Measurements from ENCODE around the gene STX16. TPM values are rescaled to one million over a fixed set of nuclear protein-coding genes. Genes with fewer than 3 reads are reported as not detected.

The STX16 gene
- total RNA-seq, 1 experiment from 2014 or later = 21.4 TPM

DNA sequence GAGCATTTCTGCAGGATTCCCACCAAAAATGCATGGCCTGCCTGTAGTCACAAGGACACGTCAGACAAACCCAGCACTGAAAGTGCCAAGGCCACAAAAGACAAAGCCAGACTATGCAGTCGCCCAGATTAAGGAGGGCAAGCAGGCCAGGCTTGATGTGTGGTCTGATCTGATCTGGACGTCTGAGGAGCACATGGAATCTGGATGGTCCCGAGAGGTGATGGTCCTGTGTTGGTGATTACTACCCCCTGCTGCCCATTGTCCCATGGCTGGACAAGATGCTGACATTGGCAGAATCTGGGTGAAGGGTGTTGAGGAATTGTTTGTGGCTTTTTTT, 58.6 kb downstream of the STX16 start:
- no peak for DNase-seq (ENCODE audit: low read depth)

DNA sequence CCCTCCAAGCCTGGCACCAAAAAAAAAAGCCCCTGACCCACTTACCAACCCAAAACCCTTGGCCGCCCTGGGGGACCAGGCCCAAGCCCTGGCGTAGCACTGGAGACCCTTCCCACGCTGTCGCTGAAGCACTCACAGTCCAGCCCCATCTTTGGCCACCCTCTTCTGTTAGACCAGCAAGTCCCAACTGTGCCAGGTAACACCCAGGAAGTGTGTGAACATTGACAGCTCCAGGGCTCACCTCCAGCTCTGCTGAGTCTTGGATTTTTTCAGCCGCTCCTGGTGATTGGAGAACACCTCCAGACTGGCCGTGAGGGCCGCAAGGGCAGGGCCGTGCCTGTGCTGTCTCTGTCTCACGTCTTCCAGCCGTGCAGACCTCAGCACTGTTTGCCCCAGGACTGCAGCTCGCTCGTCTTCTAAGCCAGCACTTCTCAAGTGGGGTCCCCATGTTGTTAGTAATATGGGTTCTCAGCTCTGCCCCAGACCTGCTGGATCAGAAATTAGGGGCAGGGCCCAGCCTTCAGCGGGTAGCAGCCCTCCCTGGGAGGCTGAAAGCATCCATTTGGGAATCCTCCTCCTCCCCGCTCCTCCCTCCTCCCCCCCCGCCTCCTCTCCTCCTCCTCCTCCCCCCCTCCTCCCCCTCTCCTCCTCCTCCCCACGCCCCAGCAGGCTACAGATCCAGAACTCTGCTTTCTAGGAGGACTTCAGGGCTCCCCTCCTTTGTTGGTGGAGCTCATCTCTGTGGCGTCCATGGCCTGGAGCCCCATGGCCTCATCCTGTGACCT, 59.6 kb downstream of the STX16 start:
- no peak for DNase-seq (ENCODE audit: low read depth)

DNA sequence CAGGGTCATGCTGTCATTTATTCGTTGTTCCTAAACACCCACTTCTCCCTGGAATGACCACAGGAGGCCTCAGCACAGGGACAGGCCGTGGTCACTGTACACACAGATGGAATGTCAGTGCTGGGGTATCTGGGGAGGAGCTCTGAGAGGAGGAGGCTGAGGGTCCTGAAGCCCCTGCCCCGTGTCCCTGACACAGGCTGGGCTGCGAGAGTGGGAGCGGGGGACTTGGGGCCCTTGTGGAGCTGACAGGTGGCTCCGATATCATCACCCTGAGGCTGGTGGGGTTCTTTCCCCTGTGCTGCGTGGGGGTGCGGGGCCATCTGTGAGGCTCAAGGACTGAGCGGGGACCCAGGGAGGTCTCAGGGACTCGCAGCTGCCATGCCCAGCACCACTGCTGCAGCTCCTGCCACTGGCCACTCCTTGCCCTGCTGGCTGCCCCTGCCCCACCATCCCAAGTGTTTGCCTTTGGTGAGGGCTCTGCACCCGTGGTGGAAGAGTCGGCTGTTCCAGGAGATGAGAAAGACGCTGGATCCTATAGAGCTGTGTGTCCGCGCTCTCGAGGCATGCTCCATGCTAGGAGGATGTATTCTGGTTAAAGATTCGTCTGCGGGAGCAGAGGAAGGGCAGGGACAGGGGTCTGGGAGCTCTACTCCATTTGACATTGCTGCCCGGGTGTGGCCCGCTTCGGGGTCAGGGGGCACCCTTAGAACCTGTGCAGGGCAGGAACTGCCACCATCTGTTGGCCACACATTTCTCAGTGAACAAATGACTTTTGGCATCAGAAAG, 60.4 kb downstream of the STX16 start:
- no peak for DNase-seq (ENCODE audit: low read depth)

DNA sequence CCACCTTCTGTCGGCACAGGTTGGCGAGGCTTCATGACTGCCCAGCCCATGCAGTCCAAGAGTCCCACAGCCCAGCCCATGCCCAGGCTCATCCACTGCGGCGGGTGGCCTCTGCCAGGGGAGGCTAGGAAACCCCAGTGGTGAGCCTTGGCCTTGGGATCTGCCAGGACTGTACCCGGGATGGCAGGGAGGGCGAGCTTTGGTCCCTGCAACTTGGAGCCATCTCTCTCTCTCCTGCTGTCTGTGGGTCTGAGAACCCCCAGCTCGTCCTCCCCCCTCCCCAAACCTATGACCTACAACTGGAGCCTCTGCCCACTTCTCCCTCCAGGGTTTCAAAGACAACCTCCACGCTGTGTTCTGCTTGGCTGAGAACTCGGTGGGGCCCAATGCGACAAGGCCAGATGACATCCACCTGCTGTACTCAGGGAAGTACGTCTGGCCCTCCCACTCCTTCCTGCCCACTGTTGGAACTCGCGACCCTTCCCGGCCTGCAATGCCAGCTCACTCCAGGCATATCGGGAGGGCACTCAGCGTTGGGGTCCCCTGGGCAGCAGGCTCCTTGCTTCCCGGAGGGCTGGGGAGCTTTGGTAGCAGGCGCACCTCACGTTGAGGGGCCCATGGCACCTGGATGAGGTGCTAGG, 61.2 kb downstream of the STX16 start:
- DNase-seq (ENCODE audit: low read depth) = no peak

DNA sequence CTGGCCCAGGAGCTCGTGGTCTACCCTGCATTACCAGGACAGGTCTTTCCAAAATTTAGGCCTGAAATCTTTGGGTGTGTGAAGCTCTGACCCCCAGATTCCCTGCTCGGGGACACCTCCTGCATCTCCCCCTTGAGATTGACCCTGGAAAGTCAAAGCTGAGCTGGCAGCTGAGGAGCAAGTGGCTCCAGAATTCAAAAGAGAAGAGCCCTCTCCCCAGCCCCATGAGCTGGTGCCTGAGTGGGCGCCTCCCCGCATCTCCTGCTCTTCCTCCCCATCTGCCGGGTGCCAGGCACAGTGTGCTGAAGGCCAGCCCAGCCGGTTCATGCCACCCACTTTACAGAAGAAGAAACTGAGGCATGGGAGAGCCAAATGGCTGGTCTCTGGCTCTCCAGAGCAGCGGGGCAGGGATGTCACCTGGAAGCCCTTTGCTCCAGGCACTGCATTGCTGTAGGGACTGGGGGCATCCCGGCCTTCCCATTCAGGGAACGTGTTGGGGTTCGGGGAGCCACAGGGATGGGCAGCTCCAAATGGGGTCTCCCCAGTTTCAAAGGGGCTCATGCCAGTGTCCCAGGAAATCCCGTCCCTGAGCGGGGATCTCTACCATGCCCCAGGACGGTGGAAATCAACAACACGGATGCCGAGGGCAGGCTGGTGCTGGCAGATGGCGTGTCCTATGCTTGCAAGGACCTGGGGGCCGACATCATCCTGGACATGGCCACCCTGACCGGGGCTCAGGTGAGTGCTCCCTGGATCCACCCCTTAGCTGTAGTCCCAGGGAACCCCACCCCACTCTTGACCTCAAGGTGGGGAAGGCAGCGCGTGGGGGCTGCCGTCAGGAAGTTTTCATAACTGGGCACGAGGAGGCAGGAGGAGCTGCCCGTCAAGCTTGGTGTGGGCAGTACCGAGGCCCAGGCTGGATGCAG, 62.0 kb downstream of the STX16 start:
- DNase-seq (ENCODE audit: low read depth) = no peak

DNA sequence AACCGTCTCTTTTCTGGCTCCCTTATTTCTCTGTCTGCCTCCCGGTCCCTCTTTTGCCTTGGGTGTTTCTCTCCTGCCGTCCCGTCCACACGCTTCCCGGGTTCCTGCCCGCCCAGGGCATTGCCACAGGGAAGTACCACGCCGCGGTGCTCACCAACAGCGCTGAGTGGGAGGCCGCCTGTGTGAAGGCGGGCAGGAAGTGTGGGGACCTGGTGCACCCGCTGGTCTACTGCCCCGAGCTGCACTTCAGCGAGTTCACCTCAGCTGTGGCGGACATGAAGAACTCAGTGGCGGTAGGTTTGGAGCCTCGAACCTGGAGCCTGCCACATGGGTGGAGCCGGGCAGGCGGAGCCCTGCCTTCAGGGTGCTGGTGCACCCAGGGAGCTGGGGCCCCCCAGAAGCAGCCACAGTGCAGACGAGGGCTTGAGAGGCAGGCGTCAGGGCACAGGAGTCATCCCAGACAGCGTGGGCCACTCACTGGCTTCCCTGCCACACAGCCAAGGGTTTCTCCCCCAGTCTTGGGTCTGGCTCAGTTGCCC, 62.8 kb downstream of the STX16 start:
- no peak for DNase-seq (ENCODE audit: low read depth)

DNA sequence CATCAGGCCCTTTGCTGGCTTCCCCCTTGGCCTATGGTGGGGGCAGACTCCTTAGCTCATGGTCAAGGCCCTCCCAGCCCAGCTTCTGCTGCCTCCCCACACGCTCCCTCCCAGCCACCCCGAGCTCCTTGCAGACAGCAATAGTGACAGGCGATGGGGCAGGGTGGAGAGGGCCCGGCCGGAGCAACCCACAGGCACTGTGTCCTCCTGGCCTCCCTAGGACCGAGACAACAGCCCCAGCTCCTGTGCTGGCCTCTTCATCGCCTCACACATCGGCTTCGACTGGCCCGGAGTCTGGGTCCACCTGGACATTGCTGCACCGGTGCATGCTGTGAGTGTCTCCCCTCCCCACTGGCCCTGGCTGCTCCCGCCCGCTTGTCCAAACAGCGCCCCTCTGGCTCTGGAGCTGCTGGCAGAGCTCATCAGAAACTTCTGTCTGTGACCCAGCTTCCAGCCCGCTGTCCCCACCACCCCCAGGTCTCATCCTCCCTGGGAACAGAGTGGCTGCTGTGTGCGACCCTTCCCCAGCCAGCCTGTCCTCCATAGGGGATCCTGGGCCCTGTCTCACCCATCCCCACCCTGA, 63.3 kb downstream of the STX16 start:
- no peak for DNase-seq (ENCODE audit: low read depth)

DNA sequence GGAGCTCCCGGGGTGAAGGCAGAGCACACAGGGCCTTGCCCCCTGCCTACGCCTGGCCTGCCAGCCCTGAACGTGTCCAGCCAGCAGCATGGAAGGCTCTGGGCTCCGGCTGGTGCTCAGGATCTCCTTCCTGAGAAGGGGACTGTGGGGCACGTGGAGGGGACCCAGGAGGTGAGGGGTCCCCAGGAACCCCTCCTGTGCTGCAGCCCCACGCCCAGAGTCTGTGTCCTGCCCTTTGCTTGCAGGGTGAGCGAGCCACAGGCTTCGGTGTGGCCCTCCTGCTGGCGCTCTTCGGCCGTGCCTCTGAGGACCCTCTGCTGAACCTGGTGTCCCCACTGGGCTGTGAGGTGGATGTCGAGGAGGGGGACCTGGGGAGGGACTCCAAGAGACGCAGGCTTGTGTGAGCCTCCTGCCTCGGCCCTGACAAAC, 63.9 kb downstream of the STX16 start:
- no peak for DNase-seq (ENCODE audit: low read depth)

DNA sequence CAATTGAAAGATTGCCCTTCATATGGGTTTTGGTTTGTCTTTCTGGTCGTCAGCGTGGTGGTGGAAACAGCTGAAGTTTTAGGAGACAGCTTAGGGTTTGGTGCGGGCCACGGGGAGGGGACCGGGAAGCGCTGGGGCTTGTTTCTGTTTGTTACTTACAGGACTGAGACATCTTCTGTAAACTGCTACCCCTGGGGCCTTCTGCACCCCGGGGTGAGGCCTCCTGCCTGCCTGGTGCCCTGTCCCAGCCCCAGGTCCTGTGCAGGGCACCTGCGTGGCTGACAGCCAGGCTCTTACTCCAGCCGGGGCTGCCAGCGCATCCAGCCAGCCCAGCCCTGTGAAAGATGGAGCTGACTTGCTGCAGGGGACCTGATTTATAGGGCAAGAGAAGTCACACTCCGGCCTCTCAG, 64.3 kb downstream of the STX16 start:
- DNase-seq (ENCODE audit: low read depth) = no peak

DNA sequence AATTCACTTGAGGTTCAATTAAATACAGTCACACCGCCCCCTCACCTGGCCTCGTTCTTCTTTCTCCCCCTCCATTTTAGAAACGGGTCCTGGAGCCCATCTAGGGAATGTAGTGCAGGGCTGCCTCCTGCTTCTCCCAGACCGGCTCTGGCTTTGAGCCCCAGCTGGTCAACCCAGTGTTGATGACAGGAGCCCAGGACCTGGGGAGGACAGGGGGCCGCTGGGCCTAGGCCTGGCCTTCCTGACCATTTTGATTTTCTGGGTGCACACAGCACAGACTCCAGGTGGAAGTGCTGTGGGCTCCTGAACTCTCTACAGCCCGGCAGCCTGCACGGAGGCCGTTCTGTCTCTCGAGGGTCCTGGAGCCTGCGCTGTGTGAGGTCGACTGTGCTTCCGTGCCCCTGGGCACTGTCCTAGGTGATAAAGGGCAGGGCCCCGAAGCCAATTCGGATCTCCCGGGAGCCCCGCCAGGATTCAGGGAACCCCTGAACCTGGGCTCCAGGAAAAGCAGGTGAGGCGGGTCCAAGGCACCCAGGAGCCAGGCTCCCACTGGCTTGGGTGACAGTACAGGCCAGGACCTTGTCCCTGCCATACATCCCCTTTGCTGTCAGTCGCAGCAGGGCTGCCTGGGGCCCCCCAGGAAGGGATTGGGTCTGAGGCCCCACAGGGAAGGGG, 64.9 kb downstream of the STX16 start:
- DNase-seq (ENCODE audit: low read depth) = no peak

DNA sequence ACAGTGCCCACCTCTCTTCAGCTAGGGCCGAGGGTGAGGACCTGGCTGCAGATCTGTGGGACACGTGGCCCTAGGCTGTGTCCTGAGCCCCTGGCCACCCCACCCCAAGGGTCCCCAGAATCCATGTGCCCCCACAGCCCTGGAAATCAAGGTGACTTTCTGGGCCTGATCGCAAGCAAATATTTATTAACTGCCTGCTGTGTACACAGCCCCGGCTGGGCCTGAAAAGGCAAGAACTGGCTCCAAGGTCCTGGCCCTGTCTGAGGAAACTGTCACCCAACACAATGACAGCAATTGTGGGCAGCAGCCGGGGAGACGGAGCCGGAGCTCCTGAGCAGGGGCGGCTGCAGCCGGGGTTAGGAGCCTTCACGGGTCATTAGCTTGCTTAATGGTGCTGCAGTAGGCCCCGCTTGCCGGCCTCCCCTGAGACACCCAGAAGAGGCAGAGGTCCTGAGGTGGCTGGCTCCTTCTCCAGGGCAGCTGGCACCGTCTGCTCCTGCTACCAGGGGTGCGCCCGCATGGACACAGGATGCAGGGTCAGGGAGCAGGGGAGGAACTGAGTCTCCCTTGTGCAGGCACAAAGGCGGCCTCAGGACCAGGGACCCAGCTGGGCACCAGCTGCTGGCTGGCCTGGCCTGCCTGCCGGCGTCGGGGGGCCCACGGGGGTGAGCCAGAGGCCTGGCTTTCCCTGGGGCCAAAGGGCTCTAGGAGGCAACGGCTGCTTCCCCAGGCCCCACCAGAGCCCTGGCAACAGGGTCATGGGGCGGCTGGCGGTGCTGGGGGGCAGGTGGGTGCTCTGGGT, 65.6 kb downstream of the STX16 start:
- DNase-seq (ENCODE audit: low read depth) = no peak

DNA sequence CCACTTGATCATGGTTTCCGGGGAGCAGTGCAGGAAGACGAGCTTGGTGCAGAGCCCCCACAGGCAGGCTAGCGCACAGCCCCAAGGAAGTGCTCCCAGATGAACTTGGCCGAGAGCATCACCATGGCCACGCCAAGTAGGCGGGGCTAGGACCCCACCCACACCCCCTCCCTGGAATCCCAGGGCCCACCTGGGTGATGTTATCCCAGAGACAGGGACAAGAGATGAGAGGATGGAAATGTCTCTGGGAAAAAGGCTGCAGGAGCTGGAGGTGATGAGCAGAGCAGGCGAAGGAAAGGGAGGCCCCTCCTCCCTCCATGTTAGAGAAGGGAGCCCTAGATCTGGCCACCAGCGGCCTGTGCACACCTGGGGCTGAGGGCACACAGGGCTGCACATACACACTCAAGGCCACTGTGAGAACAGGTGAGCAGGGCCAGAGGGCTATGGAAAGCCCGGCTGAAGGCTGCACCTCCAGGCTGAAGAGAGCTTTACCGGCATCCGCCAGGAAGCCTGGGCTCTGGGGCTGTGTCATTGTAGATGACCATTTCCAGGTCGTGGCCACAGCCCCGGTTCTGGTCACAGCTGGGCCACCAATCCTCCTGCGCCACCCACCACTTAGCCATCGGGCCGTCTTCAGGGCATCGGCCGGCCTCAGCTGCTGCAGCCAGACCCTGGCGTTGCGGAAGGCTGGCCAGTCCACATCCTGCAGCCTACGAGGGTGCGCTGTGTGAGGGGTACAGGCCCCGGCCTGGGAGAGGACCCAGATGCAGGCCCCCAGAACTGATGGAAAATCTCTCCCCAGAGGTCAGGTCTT, 66.4 kb downstream of the STX16 start:
- DNase-seq (ENCODE audit: low read depth) = no peak

DNA sequence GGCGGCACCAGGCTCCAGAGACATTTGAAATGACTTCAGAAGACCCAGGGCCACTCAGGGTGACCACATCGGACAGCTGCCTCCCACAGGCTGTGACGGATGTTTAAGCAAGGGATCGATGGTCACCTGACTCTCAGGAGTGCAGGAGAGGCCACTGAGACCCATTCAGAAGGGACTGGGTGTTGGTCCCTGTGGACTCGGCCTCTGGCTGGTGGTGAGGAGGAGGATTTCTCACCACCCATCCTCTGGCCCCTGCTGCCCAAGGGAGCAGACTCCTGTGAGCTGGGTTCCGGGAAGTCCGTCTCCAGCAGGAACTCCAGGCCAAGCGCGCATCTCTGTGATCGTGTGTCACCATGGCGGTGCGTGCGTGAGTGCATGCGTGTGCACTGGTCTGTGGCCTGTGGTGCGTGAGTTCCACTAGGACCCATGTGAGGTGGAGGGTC, 67.1 kb downstream of the STX16 start:
- no peak for DNase-seq (ENCODE audit: low read depth)

DNA sequence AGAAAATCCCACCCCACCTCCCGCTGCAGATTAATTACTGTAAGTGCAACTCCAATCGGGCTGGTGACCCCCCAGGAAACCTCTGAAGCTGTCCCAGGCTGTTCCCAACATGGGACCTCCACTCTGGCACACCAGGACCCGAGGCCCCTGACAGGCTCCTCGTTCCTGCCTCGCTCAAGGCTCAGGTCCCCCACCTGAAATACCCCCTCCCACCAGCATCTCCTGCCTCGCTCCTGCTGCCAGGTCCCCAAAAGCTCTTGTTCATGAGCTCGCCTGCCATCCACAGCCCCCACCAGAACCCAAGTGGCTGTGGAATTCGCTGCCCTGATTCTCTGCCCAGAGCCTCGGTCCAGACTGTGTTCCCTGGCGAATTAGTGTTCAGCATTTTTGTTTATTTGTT, 67.6 kb downstream of the STX16 start:
- DNase-seq (ENCODE audit: low read depth) = no peak

DNA sequence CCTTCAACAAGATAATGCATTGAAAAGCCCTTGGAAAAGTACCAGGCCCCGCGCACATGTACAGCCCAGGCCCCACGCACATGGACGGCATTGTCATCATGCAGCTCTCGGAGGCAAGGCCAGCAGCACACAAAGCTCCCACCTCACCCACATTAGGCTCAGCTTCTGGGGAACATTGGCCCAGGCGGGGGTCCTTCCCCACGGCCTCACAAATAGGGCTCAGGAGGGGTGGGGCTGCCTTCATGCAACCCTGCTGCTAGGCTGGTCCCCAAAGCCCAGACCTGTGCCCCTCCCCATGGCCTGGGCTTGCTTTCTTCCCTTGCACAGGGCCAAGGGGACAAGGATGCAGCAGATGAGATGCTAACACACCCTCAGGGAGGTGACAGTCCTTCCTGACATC, 68.2 kb downstream of the STX16 start:
- no peak for DNase-seq (ENCODE audit: low read depth)

DNA sequence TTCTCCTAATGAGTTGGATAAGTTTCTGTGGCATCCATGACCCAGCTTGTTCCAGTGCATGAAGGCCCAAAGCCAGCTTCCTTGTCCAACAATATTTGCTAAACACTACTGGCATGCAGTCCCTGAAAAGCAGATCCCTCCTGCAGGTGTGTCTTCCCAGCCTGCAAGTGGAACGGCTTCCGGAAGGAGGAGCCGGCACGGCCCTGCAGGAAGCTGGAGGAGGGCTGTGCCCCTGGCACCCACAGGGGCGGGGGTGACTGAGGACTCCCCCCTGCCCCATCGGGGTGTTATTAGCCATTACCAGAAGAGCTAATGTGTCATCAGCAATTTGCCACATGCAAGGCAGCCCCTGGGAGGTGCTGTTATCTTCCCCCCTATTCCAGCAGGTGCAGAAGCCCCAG, 68.9 kb downstream of the STX16 start:
- DNase-seq (ENCODE audit: low read depth) = no peak

DNA sequence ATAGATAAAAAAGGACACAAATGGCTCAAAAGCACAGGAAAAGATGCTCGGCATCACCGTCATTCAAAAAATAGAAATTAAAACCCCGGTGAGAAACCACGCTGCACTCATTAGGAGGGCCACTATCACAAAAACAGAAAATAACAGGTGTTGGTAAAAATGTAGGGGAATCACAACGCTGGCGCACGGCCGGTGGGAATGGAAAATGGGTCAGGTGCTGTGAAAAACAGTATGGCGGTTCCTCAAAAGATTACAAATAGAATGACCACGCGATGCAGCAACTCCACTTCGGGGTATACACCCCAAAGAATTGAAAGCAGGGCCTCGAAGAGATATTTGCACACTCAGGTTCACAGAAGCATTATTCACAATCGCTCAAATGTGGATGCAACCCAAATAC, 69.8 kb downstream of the STX16 start:
- no peak for DNase-seq (ENCODE audit: low read depth)

Data from HT1080 (cell line).